Caco-2 (cell line): ENCODE data around the gene PCNX4. TPM values are rescaled to one million over a fixed set of nuclear protein-coding genes. Genes with fewer than 3 reads are reported as not detected.
A peak's percentile ranks its signal among the peaks of the same experiment; 100 is the strongest.

Experiments
- BruUV-seq: library from RNA; stranded (reverse); fragments of 400-500 nt; replicated peaks from 2 replicates; lab custom pipeline; 2021; lab: Mats Ljungman, UMichigan
- CTCF ChIA-PET: fragments of 300-600 bp; sonication (Branson Sonifier 250); formaldehyde crosslinking; loops from one replicate; lab custom pipeline; 2022; ENCODE audit warnings: antibody characterized with exemption; lab: Charles Lee
- POLR2A ChIA-PET: fragments of 300-600 bp; sonication (Branson Sonifier 250); formaldehyde crosslinking; loops from one replicate; lab custom pipeline; 2022; ENCODE audit warnings: antibody characterized with exemption; lab: Charles Lee
- DNase-seq, 2 experiments: peaks; one replicate each; pipeline versions ENCODE4 v3.0.0 to v3.0.0-alpha.2; 2020 to 2022
- H3K27me3 ChIP-seq: replicated peaks from 2 replicates; pipeline ENCODE4 v1.6.0; 2011; ENCODE audit warnings: low read length; ENCODE audit not compliant: control insufficient read depth, insufficient read depth
- H3K36me3 ChIP-seq: 2 replicates; pipeline ENCODE4 v1.5.1; 2011; ENCODE audit warnings: low read length; ENCODE audit not compliant: control insufficient read depth, insufficient read depth
- H3K4me1 ChIP-seq: fragments of 250-450 bp; sonication (Bioruptor Pico); 2 replicates; pipeline ENCODE4 v1.5.1; 2020; ENCODE audit warnings: mild to moderate bottlenecking
- H3K4me3 ChIP-seq: 2 replicates; pipeline ENCODE4 v1.5.1; 2011; ENCODE audit warnings: low read depth, mild to moderate bottlenecking, control low read depth, low read length
- H3K9me3 ChIP-seq: fragments of 250-450 bp; sonication (Bioruptor Pico); 2 replicates; pipeline ENCODE4 v1.5.1; 2020; ENCODE audit warnings: mild to moderate bottlenecking, moderate library complexity
- H3K27ac Mint-ChIP-seq: one replicate; pipeline ENCODE4 v1.8.0; 2022; ENCODE audit warnings: mixed read lengths; ENCODE audit not compliant: unreplicated experiment
- H3K27me3 Mint-ChIP-seq: one replicate; pipeline ENCODE4 v1.8.0; 2022; ENCODE audit warnings: mixed read lengths; ENCODE audit not compliant: insufficient read depth, unreplicated experiment
- H3K36me3 Mint-ChIP-seq: one replicate; pipeline ENCODE4 v1.8.0; 2022; ENCODE audit warnings: mild to moderate bottlenecking, mixed read lengths; ENCODE audit not compliant: insufficient read depth, unreplicated experiment
- H3K4me1 Mint-ChIP-seq: one replicate; pipeline ENCODE4 v1.8.0; 2022; ENCODE audit warnings: low read depth, mixed read lengths; ENCODE audit not compliant: unreplicated experiment
- H3K4me3 Mint-ChIP-seq: one replicate; pipeline ENCODE4 v1.8.0; 2022; ENCODE audit warnings: mild to moderate bottlenecking, moderate library complexity, mixed read lengths; ENCODE audit not compliant: unreplicated experiment
- H3K9me3 Mint-ChIP-seq: one replicate; pipeline ENCODE4 v1.8.0; 2022; ENCODE audit warnings: mixed read lengths; ENCODE audit not compliant: unreplicated experiment
- intact Hi-C: fragments of 100-400 bp; cut with micrococcal nuclease; formaldehyde crosslinking; loops from one replicate; pipeline ENCODE4 v1.10.0; 2022; ENCODE audit not compliant: unreplicated experiment
- total RNA-seq: library from RNA; stranded (reverse); gene quantifications from 2 replicates; pipeline ENCODE4 v1.2.3, GENCODE V29; 2022
- TF ChIP-seq, protein P1 (sequence below), 2 experiments: fragments of 200-600 bp in 1 of 2; IDR thresholded peaks; 1 replicate in 1 of 2; 2 replicates in 1 of 2; pipeline versions ENCODE4 v1.5.1 to v1.8.0; 2011 to 2022; ENCODE audit warnings: antibody characterized with exemption in 1 of 2, control low read depth in 1 of 2, inconsistent platforms in 1 of 2, low read depth in 1 of 2, low read length in 1 of 2, mild to moderate bottlenecking in 1 of 2, moderate library complexity in 1 of 2; ENCODE audit not compliant: insufficient read depth in 1 of 2, severe bottlenecking in 1 of 2, unreplicated experiment in 1 of 2

The PCNX4 gene
- total RNA-seq, 1 experiment from 2014 or later = 72.7 TPM

DNA sequence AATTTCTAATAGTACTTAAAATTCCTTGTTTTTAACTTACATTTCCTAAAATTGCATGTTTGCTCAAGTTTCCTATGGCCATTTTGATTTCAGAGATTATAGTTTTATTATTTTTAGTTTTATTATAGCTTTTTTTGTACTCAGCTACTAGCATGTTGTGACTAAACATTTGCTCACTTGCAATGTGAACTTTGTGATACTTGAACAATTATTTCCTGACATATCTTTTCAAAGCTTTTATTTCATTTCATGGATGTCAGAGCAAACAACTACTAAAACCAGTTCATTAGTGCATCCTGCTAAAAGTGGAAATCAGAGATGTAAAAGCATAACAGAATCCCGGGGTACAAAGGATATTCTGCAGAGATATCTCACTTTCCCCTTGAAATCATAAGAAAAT, 33.6 kb upstream of the PCNX4 start:
- CTCF ChIA-PET = no interaction called here
- H3K4me1 Mint-ChIP-seq = no peaks in the 10 kb centered on the region
- no peak overlapping the region for H3K27ac Mint-ChIP-seq
- Histone ChIP-seq H3K9me3 (no peaks in the 10 kb centered on the region), H3K27me3 (no peaks in the 10 kb centered on the region), H3K36me3 (no peaks in the 10 kb centered on the region), H3K4me3 (no peak overlapping the region), H3K4me1 (peaks cover 10% of the 10 kb centered on the region)
- POLR2A ChIA-PET = no interaction called here
- no peaks in the 10 kb centered on the region for H3K9me3 Mint-ChIP-seq
- DNase-seq = no peak
- TF ChIP-seq, protein P1, sequence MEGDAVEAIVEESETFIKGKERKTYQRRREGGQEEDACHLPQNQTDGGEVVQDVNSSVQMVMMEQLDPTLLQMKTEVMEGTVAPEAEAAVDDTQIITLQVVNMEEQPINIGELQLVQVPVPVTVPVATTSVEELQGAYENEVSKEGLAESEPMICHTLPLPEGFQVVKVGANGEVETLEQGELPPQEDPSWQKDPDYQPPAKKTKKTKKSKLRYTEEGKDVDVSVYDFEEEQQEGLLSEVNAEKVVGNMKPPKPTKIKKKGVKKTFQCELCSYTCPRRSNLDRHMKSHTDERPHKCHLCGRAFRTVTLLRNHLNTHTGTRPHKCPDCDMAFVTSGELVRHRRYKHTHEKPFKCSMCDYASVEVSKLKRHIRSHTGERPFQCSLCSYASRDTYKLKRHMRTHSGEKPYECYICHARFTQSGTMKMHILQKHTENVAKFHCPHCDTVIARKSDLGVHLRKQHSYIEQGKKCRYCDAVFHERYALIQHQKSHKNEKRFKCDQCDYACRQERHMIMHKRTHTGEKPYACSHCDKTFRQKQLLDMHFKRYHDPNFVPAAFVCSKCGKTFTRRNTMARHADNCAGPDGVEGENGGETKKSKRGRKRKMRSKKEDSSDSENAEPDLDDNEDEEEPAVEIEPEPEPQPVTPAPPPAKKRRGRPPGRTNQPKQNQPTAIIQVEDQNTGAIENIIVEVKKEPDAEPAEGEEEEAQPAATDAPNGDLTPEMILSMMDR (IDR thresholded peaks at IDR 0.05; ENCODE audit: insufficient read depth in 1 of 2, low read depth in 1 of 2, low read length in 1 of 2, severe bottlenecking in 1 of 2, unreplicated experiment in 1 of 2) = no peak
- no peak overlapping the region for H3K4me3 Mint-ChIP-seq
- H3K36me3 Mint-ChIP-seq = no peaks in the 10 kb centered on the region
- intact Hi-C loops = no loop called here
- no peaks in the 10 kb centered on the region for H3K27me3 Mint-ChIP-seq
- BruUV-seq = no TSS peak

DNA sequence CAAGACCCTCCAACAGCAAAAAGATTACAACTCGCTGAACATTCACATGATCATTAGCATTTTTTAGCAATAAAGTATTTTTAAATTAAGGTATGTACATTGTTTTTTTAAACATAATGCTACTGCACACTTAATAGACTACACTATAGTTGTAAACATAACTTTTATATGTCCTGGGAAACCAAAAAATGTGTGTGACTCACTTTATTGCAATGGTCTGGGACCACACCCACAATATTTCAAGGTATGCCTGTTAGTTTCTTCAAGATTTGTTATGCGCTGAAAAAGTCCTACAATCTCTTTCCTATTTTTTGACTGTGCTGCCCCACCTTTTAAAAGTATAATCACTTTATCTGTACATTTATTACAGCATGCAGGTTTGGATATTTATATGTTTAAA, 30.4 kb upstream of the PCNX4 start:
- Mint-ChIP-seq H3K36me3 (no peaks in the 10 kb centered on the region), H3K4me3 (no peak overlapping the region), H3K4me1 (no peaks in the 10 kb centered on the region), H3K27ac (no peak overlapping the region), H3K27me3 (no peaks in the 10 kb centered on the region), H3K9me3 (no peaks in the 10 kb centered on the region)
- CTCF ChIA-PET = interaction anchor here (1.4 kb wide), 1 partner anchor 122 kb away, joined by 4 read pairs; no protein-coding TSS in a partner anchor
- Histone ChIP-seq H3K9me3 (no peaks in the 10 kb centered on the region), H3K27me3 (no peaks in the 10 kb centered on the region), H3K4me1 (peaks cover 10% of the 10 kb centered on the region), H3K36me3 (no peaks in the 10 kb centered on the region), H3K4me3 (no peak overlapping the region)
- intact Hi-C loops = loop anchor here (5.0 kb wide), 2 partner anchors 106 to 501 kb away; partner anchors contain the start of gene DHRS7
- no peak for DNase-seq
- no TSS peak for BruUV-seq
- POLR2A ChIA-PET = interaction anchor here (0.6 kb wide), 1 partner anchor 103 kb away, joined by 3 read pairs; the partner anchor contains the start of gene DHRS7
- TF ChIP-seq, protein P1 (IDR thresholded peaks at IDR 0.05; ENCODE audit: insufficient read depth in 1 of 2, low read depth in 1 of 2, low read length in 1 of 2, severe bottlenecking in 1 of 2, unreplicated experiment in 1 of 2) = no peak

DNA sequence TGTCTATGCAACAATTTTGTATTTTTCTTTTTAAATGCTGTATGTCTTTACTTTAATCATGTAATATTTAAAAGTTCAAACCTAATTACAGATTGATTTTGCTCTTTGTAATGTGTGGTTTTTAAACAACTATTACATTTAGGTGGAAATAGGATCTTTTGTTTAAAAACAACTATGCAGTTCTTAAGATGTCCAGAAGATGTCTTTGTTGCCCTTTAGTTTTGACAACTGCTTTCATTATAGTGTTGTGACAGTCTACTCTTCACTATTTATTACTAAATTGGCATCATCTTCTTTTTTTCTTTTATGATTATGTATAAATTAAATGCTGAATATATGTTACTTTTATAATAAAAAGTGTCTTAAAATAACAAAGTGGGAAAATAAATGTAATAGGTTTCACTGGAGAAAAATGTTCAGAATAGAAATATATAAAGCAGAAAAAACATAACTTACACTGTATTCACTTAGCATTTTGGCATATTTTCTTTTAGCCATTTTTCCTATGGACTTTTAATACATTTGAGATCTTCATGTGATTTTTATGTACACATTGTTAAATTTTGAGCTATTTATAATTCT, 27.1 kb upstream of the PCNX4 start:
- Mint-ChIP-seq H3K9me3 (no peaks in the 10 kb centered on the region), H3K27me3 (no peaks in the 10 kb centered on the region), H3K4me1 (no peaks in the 10 kb centered on the region), H3K27ac (no peak overlapping the region), H3K36me3 (no peaks in the 10 kb centered on the region), H3K4me3 (no peak overlapping the region)
- no peak overlapping the region for H3K4me3 ChIP-seq
- no peaks in the 10 kb centered on the region for H3K9me3 ChIP-seq
- intact Hi-C loops = loop anchor here (1.0 to 5.0 kb wide), 3 partner anchors 103 to 498 kb away; partner anchors contain the start of gene DHRS7
- H3K4me1 ChIP-seq = no peaks in the 10 kb centered on the region
- ChIA-PET POLR2A (no interaction called here), CTCF (interaction anchor here (0.6 to 1.3 kb wide), 3 partner anchors 100 to 120 kb away, joined by 3 to 5 read pairs (median 3); partner anchors contain the start of gene DHRS7)
- no peaks in the 10 kb centered on the region for H3K27me3 ChIP-seq
- H3K36me3 ChIP-seq = no peaks in the 10 kb centered on the region
- DNase-seq = no peak
- no TSS peak for BruUV-seq
- TF ChIP-seq, protein P1 (IDR thresholded peaks at IDR 0.05; ENCODE audit: insufficient read depth in 1 of 2, low read depth in 1 of 2, low read length in 1 of 2, severe bottlenecking in 1 of 2, unreplicated experiment in 1 of 2) = peak; percentile 31 to 58
